Subcutaneous adipose tissue (tissue), 4 donors: ENCODE data around the gene MAGI2. TPM values are rescaled to one million over a fixed set of nuclear protein-coding genes. Genes with fewer than 3 reads are reported as not detected.

Experiments used
- total RNA-seq, 4 donors: library from RNA; depleted of rRNA; stranded (reverse); fragments of >200 nt; gene quantifications; one replicate each; pipeline ENCODE4 v1.1.0, GENCODE V29; 2016
- TF ChIP-seq, protein P1 (sequence below): fragments of 450-650 bp; IDR thresholded peaks from one replicate; pipeline ENCODE4 v1.5.1; 2016; ENCODE audit warnings: low read depth, mild to moderate bottlenecking, control low read depth, antibody characterized with exemption, moderate library complexity

Gene MAGI2
- total RNA-seq, 4 donors from 2014 or later, result 13.7 to 22.9 (median 17.7) TPM

DNA sequence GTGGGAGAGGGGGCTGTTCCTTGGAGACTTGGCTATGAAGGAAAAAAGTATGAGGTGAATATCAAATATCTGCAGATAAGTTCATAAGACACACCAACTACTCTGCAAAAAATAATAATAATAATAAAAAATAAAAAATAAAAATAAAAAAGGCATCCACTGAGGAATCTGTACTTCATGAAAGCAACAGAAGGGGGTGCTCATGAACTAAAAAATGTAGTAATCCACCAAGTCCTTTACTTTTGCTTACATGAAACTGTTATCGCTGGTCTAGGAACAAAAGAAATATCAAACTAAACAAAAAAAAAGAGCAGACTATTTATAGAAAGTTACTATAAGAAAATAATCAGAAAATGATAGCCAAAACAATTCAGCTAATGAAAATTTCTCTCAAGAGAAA lies 1075.9 kb downstream of the MAGI2 start:
- TF ChIP-seq, protein P1, sequence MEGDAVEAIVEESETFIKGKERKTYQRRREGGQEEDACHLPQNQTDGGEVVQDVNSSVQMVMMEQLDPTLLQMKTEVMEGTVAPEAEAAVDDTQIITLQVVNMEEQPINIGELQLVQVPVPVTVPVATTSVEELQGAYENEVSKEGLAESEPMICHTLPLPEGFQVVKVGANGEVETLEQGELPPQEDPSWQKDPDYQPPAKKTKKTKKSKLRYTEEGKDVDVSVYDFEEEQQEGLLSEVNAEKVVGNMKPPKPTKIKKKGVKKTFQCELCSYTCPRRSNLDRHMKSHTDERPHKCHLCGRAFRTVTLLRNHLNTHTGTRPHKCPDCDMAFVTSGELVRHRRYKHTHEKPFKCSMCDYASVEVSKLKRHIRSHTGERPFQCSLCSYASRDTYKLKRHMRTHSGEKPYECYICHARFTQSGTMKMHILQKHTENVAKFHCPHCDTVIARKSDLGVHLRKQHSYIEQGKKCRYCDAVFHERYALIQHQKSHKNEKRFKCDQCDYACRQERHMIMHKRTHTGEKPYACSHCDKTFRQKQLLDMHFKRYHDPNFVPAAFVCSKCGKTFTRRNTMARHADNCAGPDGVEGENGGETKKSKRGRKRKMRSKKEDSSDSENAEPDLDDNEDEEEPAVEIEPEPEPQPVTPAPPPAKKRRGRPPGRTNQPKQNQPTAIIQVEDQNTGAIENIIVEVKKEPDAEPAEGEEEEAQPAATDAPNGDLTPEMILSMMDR, result no peak

DNA sequence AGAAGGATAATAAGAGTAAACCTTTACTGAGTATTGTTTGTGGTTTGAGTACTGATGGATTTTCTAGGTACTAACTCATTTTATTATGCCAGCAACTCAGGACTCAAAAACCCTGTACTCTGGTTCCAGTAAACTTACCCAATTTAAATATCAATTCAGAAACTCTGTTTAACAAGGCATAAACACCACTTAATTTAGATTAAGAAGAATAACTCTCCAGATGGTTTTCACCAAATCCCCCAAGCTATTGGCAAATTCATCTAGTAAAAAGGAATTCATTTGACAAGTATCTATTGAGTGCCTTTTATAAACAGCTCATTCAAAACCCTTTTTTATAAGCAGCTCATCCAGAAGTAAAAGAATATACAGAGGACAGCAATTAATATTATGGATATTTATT lies 1082.5 kb downstream of the MAGI2 start:
- TF ChIP-seq, protein P1, result no peak

DNA sequence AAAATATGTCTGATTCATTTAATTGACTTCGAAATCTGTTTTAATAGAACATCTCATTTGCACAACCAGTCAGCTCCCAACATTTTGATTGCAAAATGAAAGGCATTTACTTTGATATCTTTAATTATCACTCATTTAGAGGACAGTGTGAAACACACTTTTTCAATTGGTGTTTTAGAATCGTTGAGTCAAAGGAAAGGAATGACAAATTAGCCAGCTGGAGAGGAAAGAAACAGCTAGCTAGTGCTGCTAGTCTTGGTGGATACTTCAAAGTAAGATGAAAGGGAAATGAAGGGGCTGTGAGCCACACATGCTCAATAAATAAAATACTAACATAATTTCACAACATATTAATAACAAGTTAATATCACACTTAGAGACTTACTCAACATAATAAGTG lies 1084.7 kb downstream of the MAGI2 start:
- TF ChIP-seq, protein P1, result no peak

DNA sequence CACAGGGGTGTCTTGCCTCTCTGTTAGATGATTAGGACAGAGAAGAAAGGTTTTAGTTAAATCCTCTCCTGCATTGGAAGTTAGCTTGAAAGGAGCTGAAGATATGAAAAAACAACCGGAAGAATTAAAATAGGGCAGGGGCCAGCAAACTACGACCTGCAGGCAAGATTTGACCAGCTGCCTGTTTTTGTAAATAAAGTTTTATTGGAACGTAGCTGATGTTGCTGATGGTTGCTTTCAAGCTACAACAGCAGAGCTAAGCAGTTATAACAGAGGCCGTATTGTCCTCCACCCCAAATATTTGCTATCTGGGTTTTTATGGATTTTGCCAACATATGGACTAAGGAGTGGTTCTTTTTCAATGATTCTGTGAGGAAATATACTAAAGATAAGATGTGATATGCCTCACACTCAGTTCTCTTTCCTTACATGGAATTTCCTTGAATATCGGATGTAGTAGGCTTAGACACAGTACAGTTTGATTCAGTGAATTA lies 1086.1 kb downstream of the MAGI2 start:
- TF ChIP-seq, protein P1, result no peak

DNA sequence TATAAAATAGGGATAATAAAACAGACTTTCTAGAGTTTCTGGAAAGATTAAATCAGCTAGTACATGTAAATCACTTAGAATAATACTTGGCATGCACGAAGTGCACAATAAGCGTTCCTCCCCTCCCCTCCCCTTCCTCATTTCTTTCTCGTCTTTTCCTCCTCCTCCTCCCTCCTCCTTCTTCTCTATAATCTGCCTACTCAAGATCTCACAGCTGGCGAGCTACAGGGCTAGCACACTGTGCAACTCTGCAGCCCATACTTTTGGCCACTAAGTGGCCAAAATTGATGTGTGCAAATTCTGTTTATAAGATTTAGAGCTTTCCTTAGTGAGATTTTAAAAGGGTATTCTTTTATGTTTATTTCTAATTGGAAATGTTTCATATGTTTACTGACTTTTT lies 1089.6 kb downstream of the MAGI2 start:
- TF ChIP-seq, protein P1, result no peak

DNA sequence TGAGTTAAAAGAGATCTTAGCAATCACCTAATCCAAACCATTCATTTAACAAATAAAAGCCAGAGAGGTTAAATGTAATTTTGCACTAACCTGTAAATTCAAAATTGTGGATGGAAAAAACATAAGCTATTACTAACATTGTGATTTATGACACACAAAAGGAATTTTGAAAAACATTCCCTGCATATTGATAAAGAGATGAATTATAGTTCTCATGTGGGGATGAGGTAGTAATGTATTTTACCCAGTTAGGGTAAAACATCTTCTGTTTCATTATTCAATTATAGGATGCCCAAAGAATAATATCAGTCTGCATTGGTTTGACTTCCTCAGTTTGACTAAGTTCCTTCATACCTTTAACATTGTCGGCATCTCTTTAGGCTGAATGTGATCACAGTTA lies 1093.6 kb downstream of the MAGI2 start:
- TF ChIP-seq, protein P1, result no peak

DNA sequence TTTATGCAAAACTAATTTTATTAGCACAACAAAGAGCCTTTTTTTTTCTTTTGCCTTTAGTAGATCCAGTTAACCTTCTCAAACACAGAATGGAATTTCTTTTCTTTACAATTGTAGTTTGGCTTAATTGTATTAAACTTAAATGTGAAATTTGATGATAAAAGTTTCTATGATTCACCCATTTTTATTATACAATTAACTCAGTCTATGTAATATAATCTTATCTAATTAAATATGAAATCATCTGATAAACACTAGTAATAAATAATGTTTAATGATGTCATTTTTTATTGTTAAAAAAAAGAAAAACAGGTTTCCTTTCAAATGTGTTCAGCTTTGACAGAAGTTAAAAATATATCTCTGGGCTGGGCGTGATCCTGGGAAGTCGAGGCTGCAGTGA lies 1095.8 kb downstream of the MAGI2 start:
- TF ChIP-seq, protein P1, result no peak
